HFF-Myc (cell line): Measurements from ENCODE around the gene UQCRH.

Experiments used
- DNase-seq: peaks from one replicate; pipeline ENCODE4 v3.0.0-alpha.2; 2011; ENCODE audit warnings: low read depth; ENCODE audit errors: extremely low read depth
- H3K4me3 ChIP-seq: replicated peaks from 2 replicates; pipeline ENCODE4 v1.5.1; 2011; ENCODE audit warnings: low read depth, mild to moderate bottlenecking, control low read depth, low read length
- TF ChIP-seq, protein P1 (sequence below): IDR thresholded peaks from 2 replicates; pipeline ENCODE4 v1.5.1; 2012; ENCODE audit warnings: mild to moderate bottlenecking, low read depth, low read length, control low read depth; ENCODE audit errors: missing control alignments

UQCRH gene

GRCh38 chr1:46303038-46303871 is at the start of gene UQCRH, which contains the start of gene LRRC41:
UQCRH (plus strand) TSS chr1:46303698; CDS start chr1:46303767, 69 bp downstream.
LRRC41 (minus strand) TSS chr1:46303616; CDS start chr1:46303322, 294 bp downstream.
- peak within 1 kb of the TSS; percentile 99 for H3K4me3 ChIP-seq
- TF ChIP-seq, protein P1, sequence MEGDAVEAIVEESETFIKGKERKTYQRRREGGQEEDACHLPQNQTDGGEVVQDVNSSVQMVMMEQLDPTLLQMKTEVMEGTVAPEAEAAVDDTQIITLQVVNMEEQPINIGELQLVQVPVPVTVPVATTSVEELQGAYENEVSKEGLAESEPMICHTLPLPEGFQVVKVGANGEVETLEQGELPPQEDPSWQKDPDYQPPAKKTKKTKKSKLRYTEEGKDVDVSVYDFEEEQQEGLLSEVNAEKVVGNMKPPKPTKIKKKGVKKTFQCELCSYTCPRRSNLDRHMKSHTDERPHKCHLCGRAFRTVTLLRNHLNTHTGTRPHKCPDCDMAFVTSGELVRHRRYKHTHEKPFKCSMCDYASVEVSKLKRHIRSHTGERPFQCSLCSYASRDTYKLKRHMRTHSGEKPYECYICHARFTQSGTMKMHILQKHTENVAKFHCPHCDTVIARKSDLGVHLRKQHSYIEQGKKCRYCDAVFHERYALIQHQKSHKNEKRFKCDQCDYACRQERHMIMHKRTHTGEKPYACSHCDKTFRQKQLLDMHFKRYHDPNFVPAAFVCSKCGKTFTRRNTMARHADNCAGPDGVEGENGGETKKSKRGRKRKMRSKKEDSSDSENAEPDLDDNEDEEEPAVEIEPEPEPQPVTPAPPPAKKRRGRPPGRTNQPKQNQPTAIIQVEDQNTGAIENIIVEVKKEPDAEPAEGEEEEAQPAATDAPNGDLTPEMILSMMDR = no peak
- DNase-seq = peak; percentile 94

- no peak for DNase-seq
- H3K4me3 ChIP-seq = no peak overlapping the region
- TF ChIP-seq, protein P1 = no peak
These were observed 48.8 kb upstream of the UQCRH start for GRCh38 chr1:46254668-46255067.

DNA sequence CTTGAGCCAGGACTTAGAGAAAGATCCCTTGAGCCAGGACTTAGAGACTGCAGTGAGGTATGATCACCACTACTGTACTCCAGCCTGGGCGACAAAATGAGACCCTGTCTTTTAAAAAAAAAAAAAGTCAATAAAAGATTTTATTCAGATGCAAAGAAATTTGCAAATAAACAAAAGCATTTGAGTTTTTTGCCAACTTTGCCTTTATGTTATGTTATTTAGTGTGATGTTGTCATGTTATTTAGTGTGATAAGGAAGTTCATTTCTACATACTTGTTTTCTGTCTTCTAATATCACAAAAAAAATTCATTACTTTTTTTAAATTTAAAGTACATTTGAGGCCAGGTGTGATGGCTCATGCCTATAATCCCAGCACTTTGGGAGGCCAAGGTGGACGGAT is 47.0 kb upstream of the UQCRH start:
- no peak for DNase-seq
- H3K4me3 ChIP-seq = no peak overlapping the region
- TF ChIP-seq, protein P1 = no peak

DNA sequence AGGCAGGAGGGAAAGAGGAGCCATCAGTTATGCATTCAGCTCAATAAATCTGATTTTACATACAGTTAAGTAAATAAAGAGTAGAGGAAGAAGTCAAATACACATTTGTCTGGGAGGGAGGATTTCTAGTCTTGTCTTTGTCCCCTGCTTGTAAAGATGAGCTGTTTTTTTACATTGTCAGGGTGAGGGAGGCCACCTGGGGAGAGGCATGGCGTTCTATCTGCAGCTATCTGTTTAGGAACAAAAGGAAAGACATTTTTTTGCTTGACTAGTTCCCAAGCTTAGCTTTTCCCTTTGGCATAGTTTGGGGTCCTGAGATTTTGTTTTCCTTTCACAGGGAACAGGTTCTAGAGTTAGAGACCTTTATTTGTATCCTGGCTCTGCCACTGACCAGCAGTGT is 41.0 kb upstream of the UQCRH start:
- DNase-seq = no peak
- TF ChIP-seq, protein P1 = no peak
- H3K4me3 ChIP-seq = no peak overlapping the region

- H3K4me3 ChIP-seq = no peak overlapping the region
- TF ChIP-seq, protein P1 = no peak
- no peak for DNase-seq
These were observed 40.4 kb upstream of the UQCRH start for GRCh38 chr1:46263146-46263545.

- H3K4me3 ChIP-seq = no peak overlapping the region
- TF ChIP-seq, protein P1 = no peak
These were observed 34.9 kb upstream of the UQCRH start for GRCh38 chr1:46268578-46268977.

More at GRCh38 chr1:46268578-46268977, 34.9 kb upstream of the UQCRH start:
- no peak for DNase-seq
